ENCODE measurements around the gene RAP1A. TPM values are rescaled to one million over a fixed set of nuclear protein-coding genes. Genes with fewer than 3 reads are reported as not detected.

The RAP1A gene
- polyA plus RNA-seq, 3 donors, result 41.2 to 79.1 (median 75.3) TPM

GRCh38 chr1:111696330-111696729 is 76.7 kb downstream of the RAP1A start:
- no peaks in the 10 kb centered on the region for H3K9me3 Mint-ChIP-seq
- H3K27me3 Mint-ChIP-seq (ENCODE audit: low read depth in 3 of 3), result no peaks in the 10 kb centered on the region
- H3K27ac Mint-ChIP-seq, result peak overlapping the region in 1 of 7 donors; percentile 3
- H3K4me1 ChIP-seq (ENCODE audit: control insufficient read depth in 1 of 2, insufficient read depth in 2 of 2, low read length in 2 of 2), result no peaks in the 10 kb centered on the region
- no peak overlapping the region for H2AFZ ChIP-seq (ENCODE audit: insufficient read depth, low read depth, low read length, poor library complexity, severe bottlenecking)
- H3K36me3 ChIP-seq (replicated peaks in 1 of 2; ENCODE audit: control insufficient read depth in 1 of 2, insufficient read depth in 2 of 2, low read length in 2 of 2), result peaks cover 84 to 99% of the 10 kb centered on the region in 2 donors
- H3K9me3 ChIP-seq (replicated peaks in 1 of 2; ENCODE audit: control insufficient read depth in 1 of 2, insufficient read depth in 1 of 2, low read length in 2 of 2), result no peaks in the 10 kb centered on the region
- intact Hi-C loops (cut with micrococcal nuclease), result no loop called here
- no peak overlapping the region for H3K9ac ChIP-seq (ENCODE audit: insufficient read depth, low read length, poor library complexity, severe bottlenecking)
- no peaks in the 10 kb centered on the region for H3K27me3 ChIP-seq (ENCODE audit: control insufficient read depth in 2 of 2, insufficient read depth in 2 of 2, low read length in 2 of 2)
- H3K4me2 ChIP-seq (replicated peaks; ENCODE audit: extremely low read depth, low read length, poor library complexity, severe bottlenecking), result no peak overlapping the region
- no peak overlapping the region for H3K4me3 ChIP-seq (replicated peaks in 1 of 3; ENCODE audit: low read depth in 2 of 3, low read length in 3 of 3)
- H3K27ac ChIP-seq (ENCODE audit: low read depth in 1 of 2, low read length in 2 of 2), result no peak overlapping the region
- DNase-seq, result no peak
- H3K4me1 Mint-ChIP-seq, result peaks cover 9% of the 10 kb centered on the region
- no peak overlapping the region for H3K4me3 Mint-ChIP-seq
- peaks cover 29% of the 10 kb centered on the region for H3K79me2 ChIP-seq (ENCODE audit: insufficient read depth, low read length)
- H3K36me3 Mint-ChIP-seq, result peaks cover 75 to 83% of the 10 kb centered on the region in 2 donors
- no peak for TF ChIP-seq CTCF (IDR thresholded peaks at IDR 0.05)
- H4K20me1 ChIP-seq (ENCODE audit: insufficient read depth, low read length), result peaks cover 98% of the 10 kb centered on the region

GRCh38 chr1:111699268-111699667 is 79.7 kb downstream of the RAP1A start:
- H4K20me1 ChIP-seq (ENCODE audit: insufficient read depth, low read length), result peaks cover 91% of the 10 kb centered on the region
- H3K27ac Mint-ChIP-seq, result peak overlapping the region in 1 of 7 donors; percentile 52
- no peak overlapping the region for H3K4me3 Mint-ChIP-seq
- peaks cover 12% of the 10 kb centered on the region for H3K79me2 ChIP-seq (ENCODE audit: insufficient read depth, low read length)
- peaks cover 71 to 81% of the 10 kb centered on the region in 2 donors for H3K36me3 Mint-ChIP-seq
- DNase-seq, result no peak
- no peaks in the 10 kb centered on the region for H3K27me3 Mint-ChIP-seq (ENCODE audit: low read depth in 3 of 3)
- H3K4me2 ChIP-seq (replicated peaks; ENCODE audit: extremely low read depth, low read length, poor library complexity, severe bottlenecking), result no peak overlapping the region
- no peak overlapping the region for H2AFZ ChIP-seq (ENCODE audit: insufficient read depth, low read depth, low read length, poor library complexity, severe bottlenecking)
- no peak overlapping the region for H3K27ac ChIP-seq (ENCODE audit: low read depth in 1 of 2, low read length in 2 of 2)
- H3K4me3 ChIP-seq (replicated peaks in 1 of 3; ENCODE audit: low read depth in 2 of 3, low read length in 3 of 3), result no peak overlapping the region
- no peaks in the 10 kb centered on the region for H3K27me3 ChIP-seq (ENCODE audit: control insufficient read depth in 2 of 2, insufficient read depth in 2 of 2, low read length in 2 of 2)
- no peaks in the 10 kb centered on the region for H3K4me1 ChIP-seq (ENCODE audit: control insufficient read depth in 1 of 2, insufficient read depth in 2 of 2, low read length in 2 of 2)
- intact Hi-C loops (cut with micrococcal nuclease), result no loop called here
- no peak overlapping the region for H3K9ac ChIP-seq (ENCODE audit: insufficient read depth, low read length, poor library complexity, severe bottlenecking)
- peaks cover 87 to 98% of the 10 kb centered on the region in 2 donors for H3K36me3 ChIP-seq (replicated peaks in 1 of 2; ENCODE audit: control insufficient read depth in 1 of 2, insufficient read depth in 2 of 2, low read length in 2 of 2)
- H3K9me3 Mint-ChIP-seq, result no peaks in the 10 kb centered on the region
- TF ChIP-seq CTCF (IDR thresholded peaks at IDR 0.05), result no peak
- H3K4me1 Mint-ChIP-seq, result no peaks in the 10 kb centered on the region
- H3K9me3 ChIP-seq (replicated peaks in 1 of 2; ENCODE audit: control insufficient read depth in 1 of 2, insufficient read depth in 1 of 2, low read length in 2 of 2), result no peaks in the 10 kb centered on the region

All from CD14-positive monocyte (primary cell).